Stimulated activated CD4-positive, alpha-beta T cell treated with anti-CD3 and anti-CD28 coated beads, Interleukin-1b, Interleukin-23, amount 100 ng/mL, for 48 hours (primary cell): ENCODE data around the gene TAF4.

Experiments used
- DNase-seq: peaks from one replicate; pipeline ENCODE4 v3.0.0-alpha.2; 2020

The TAF4 gene

GRCh38 chr20:62042025-62042820 lies 23.5 kb downstream of the TAF4 start:
- DNase-seq, result no peak

GRCh38 chr20:62040933-62041332 lies 24.7 kb downstream of the TAF4 start:
- no peak for DNase-seq

GRCh38 chr20:62040381-62040922 lies 25.2 kb downstream of the TAF4 start:
- DNase-seq, result no peak

GRCh38 chr20:62039738-62040137 lies 25.9 kb downstream of the TAF4 start:
- DNase-seq, result no peak

- DNase-seq, result no peak
Observed at GRCh38 chr20:62032609-62033368, 32.9 kb downstream of the TAF4 start.

GRCh38 chr20:62031462-62032092 lies 34.1 kb downstream of the TAF4 start:
- DNase-seq, result peak; percentile 9

GRCh38 chr20:62030834-62031434 lies 34.7 kb downstream of the TAF4 start:
- DNase-seq, result peak; percentile 40

GRCh38 chr20:62030357-62030756 lies 35.3 kb downstream of the TAF4 start:
- DNase-seq, result no peak

- no peak for DNase-seq
Observed at GRCh38 chr20:62029949-62030348, 35.7 kb downstream of the TAF4 start.

- DNase-seq, result no peak
Observed at GRCh38 chr20:62029296-62029695, 36.4 kb downstream of the TAF4 start.

- no peak for DNase-seq
Observed at GRCh38 chr20:62028384-62028783, 37.3 kb downstream of the TAF4 start.

- DNase-seq, result no peak
Observed at GRCh38 chr20:62027698-62028321, 37.9 kb downstream of the TAF4 start.

GRCh38 chr20:62027116-62027515 lies 38.6 kb downstream of the TAF4 start:
- DNase-seq, result no peak

- no peak for DNase-seq
Observed at GRCh38 chr20:62026564-62026856, 39.2 kb downstream of the TAF4 start.

- peak; percentile 9 for DNase-seq
Observed at GRCh38 chr20:62025832-62026563, 39.7 kb downstream of the TAF4 start.

- DNase-seq, result no peak
Observed at GRCh38 chr20:62025394-62025793, 40.3 kb downstream of the TAF4 start.

- DNase-seq, result no peak
Observed at GRCh38 chr20:62023935-62024334, 41.7 kb downstream of the TAF4 start.

GRCh38 chr20:62022575-62023139 lies 43.0 kb downstream of the TAF4 start:
- no peak for DNase-seq

- DNase-seq, result no peak
Observed at GRCh38 chr20:62021793-62022385, 43.8 kb downstream of the TAF4 start.

- no peak for DNase-seq
Observed at GRCh38 chr20:62020935-62021701, 44.6 kb downstream of the TAF4 start.
